ENCODE measurements around the gene DNAL4. TPM values are rescaled to one million over a fixed set of nuclear protein-coding genes. Genes with fewer than 3 reads are reported as not detected.

The DNAL4 gene
- total and polyA plus RNA-seq, 3 donors from 2014 or later: 54.4 to 107 (median 76.8) TPM

DNA sequence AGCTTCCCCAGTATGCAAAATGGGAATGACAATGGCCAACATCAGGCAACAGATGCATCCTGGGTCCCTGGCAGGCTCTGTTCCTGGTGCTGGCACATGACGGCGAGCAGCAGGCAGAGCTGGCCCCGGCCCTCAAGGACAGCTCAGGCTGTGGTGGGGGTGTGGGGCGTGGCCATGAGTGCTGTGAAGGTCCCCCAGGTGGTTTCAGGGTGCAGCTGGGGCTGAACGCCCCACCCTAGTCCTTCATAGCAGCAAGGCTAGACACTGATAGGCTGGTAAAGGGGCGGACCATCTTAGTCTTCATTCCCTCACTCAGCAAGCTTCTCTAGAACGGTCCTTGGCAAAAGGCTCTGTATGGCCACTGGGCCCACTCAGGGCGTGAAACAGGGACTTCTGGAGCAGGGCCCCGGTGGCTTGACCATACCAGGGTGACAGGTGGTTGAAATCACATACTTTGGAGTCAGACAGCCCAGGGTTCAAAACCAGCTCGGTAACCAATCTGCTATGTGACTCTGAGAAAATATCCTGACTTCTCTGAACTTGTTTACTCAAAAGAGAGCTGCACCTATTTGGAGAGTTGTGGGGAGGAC lies 34.8 kb upstream of the DNAL4 start:
- Histone ChIP-seq H3K27ac (no peak overlapping the region), H3K4me3 (no peak overlapping the region), H3K27me3 (no peaks in the 10 kb centered on the region), H3K9me3 (no peaks in the 10 kb centered on the region), H3K36me3 (ENCODE audit: low read depth, missing control alignments) (no peaks in the 10 kb centered on the region), H3K4me1 (no peaks in the 10 kb centered on the region)
- intact Hi-C loops (cut with DNase I; ENCODE audit: low total_unique reads): no loop called here
- no peak for DNase-seq
- 87% methylated on average over 6 to 10 of the region's 10 CpGs for WGBS, 2 donors
- TF ChIP-seq, protein P1, sequence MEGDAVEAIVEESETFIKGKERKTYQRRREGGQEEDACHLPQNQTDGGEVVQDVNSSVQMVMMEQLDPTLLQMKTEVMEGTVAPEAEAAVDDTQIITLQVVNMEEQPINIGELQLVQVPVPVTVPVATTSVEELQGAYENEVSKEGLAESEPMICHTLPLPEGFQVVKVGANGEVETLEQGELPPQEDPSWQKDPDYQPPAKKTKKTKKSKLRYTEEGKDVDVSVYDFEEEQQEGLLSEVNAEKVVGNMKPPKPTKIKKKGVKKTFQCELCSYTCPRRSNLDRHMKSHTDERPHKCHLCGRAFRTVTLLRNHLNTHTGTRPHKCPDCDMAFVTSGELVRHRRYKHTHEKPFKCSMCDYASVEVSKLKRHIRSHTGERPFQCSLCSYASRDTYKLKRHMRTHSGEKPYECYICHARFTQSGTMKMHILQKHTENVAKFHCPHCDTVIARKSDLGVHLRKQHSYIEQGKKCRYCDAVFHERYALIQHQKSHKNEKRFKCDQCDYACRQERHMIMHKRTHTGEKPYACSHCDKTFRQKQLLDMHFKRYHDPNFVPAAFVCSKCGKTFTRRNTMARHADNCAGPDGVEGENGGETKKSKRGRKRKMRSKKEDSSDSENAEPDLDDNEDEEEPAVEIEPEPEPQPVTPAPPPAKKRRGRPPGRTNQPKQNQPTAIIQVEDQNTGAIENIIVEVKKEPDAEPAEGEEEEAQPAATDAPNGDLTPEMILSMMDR (IDR thresholded peaks at IDR 0.05): no peak
- TF ChIP-seq POLR2A (IDR thresholded peaks at IDR 0.05): no peak

DNA sequence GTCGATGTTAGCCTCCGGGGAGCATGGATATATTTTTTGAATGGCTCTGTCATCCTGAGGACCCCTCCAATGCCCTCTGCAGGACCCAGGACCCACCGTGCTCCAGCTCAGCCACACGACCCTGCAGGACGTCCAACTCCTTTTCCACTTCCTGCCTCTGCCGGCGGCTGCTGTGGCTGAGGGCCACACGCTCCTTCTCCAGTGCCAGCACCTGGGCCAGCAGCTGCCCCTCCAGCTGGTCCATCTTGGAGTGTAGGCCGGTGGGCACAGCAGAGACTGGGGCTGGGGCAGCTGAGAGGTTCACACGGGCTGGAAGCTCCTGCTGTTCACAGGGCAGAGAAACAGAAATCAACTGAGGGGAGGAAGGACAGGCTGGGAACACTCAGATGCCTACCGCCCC lies 34.2 kb upstream of the DNAL4 start:
- no peak for DNase-seq
- Histone ChIP-seq H3K9me3 (no peaks in the 10 kb centered on the region), H3K27me3 (no peaks in the 10 kb centered on the region), H3K4me3 (no peak overlapping the region), H3K27ac (no peak overlapping the region), H3K4me1 (no peaks in the 10 kb centered on the region), H3K36me3 (ENCODE audit: low read depth, missing control alignments) (no peaks in the 10 kb centered on the region)
- intact Hi-C loops (cut with DNase I; ENCODE audit: low total_unique reads): no loop called here
- WGBS, 2 donors: 82 to 85% methylated on average over 9 to 11 of the region's 11 CpGs
- TF ChIP-seq, protein P1 (IDR thresholded peaks at IDR 0.05): no peak
- no peak for TF ChIP-seq POLR2A (IDR thresholded peaks at IDR 0.05)

DNA sequence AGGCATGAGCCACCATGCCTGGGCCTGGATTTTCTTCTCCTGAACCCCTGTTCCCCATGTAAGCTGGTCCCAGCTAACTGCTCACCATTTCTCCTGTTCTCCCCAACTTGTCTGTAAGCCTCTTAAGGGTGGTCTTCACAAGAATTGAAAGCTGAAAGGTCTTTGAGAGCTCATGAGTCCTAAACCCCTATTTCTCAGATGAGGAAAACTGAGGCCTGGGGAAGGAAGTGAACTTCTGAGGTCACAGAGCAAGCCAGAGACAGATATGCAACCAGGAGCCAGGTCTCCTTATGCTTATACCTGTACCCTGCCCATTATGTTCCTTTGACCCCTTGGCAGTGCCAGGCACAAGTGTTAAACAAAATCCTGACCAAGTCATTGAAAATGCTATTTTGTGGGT lies 33.6 kb upstream of the DNAL4 start:
- H3K36me3 ChIP-seq (ENCODE audit: low read depth, missing control alignments): no peaks in the 10 kb centered on the region
- DNase-seq: no peak
- TF ChIP-seq POLR2A (IDR thresholded peaks at IDR 0.05): no peak
- TF ChIP-seq, protein P1 (IDR thresholded peaks at IDR 0.05): no peak
- no peak overlapping the region for H3K4me3 ChIP-seq
- no peak overlapping the region for H3K27ac ChIP-seq
- H3K4me1 ChIP-seq: no peaks in the 10 kb centered on the region
- H3K27me3 ChIP-seq: no peaks in the 10 kb centered on the region
- H3K9me3 ChIP-seq: no peaks in the 10 kb centered on the region
- intact Hi-C loops (cut with DNase I; ENCODE audit: low total_unique reads): no loop called here

DNA sequence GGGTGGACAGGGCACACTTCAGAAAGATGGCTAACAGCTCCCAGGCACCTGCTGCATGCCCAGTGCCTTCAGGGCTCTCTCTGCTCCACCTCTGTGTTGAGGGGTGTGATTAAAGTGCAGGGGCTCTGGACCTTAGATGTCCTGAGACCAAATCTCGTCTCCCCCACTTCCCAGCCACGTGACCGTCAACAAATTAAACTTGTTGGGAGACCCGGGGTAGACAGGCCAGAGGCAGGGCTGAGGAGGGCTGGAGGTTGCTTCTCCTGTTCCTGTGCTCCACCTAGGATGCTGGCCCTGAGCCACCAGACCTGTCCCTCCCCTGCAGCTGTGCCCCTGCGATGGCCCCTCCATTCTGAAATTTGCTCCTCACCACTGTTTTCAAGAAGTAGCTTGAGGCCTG lies 32.9 kb upstream of the DNAL4 start:
- no peak for DNase-seq
- H3K4me3 ChIP-seq: no peak overlapping the region
- intact Hi-C loops (cut with DNase I; ENCODE audit: low total_unique reads): no loop called here
- WGBS, 2 donors: 71 to 87% methylated on average over 5 of the region's 5 CpGs
- no peak overlapping the region for H3K27ac ChIP-seq
- H3K9me3 ChIP-seq: no peaks in the 10 kb centered on the region
- H3K27me3 ChIP-seq: no peaks in the 10 kb centered on the region
- H3K4me1 ChIP-seq: no peaks in the 10 kb centered on the region
- no peaks in the 10 kb centered on the region for H3K36me3 ChIP-seq (ENCODE audit: low read depth, missing control alignments)
- TF ChIP-seq, protein P1 (IDR thresholded peaks at IDR 0.05): no peak
- no peak for TF ChIP-seq POLR2A (IDR thresholded peaks at IDR 0.05)

DNA sequence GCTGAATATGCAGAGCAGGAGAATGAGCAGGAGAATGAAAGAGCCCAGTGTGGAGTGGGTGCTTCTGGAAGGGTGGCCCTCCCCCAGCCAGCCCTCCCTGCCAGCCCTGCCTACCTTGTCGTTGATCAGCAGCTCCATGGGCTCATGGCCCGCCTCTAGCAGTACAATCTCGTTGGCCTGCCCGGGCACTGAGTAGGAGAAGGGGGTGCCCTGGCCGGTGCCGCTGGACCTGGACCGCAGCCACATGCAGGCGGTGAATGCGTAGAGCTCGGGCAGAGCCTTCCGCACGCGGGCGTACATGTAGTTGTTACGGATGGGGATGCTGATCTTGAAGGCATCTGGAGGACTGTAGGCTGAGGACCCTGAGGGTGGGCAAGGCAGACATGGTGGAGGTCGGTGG lies 32.4 kb upstream of the DNAL4 start:
- Histone ChIP-seq H3K4me3 (no peak overlapping the region), H3K4me1 (no peaks in the 10 kb centered on the region), H3K9me3 (no peaks in the 10 kb centered on the region), H3K27me3 (no peaks in the 10 kb centered on the region), H3K27ac (no peak overlapping the region), H3K36me3 (ENCODE audit: low read depth, missing control alignments) (no peaks in the 10 kb centered on the region)
- DNase-seq: no peak
- TF ChIP-seq, protein P1 (IDR thresholded peaks at IDR 0.05): no peak
- TF ChIP-seq POLR2A (IDR thresholded peaks at IDR 0.05): no peak
- intact Hi-C loops (cut with DNase I; ENCODE audit: low total_unique reads): no loop called here
- 86 to 96% methylated on average over 14 to 16 of the region's 16 CpGs for WGBS, 2 donors
